Keratinocyte (primary cell): Measurements from ENCODE around the gene CBR3. TPM values are rescaled to one million over a fixed set of nuclear protein-coding genes. Genes with fewer than 3 reads are reported as not detected.

Source experiments
- DNase-seq: peaks from one replicate; pipeline ENCODE4 v3.0.0-alpha.2; 2011; ENCODE audit warnings: low read depth, missing footprints, low spot score
- FAIRE-seq: peaks from 2 replicates; lab custom pipeline; 2011; peaks lifted over from hg19 to GRCh38; lab: Jason Lieb, UNC
- H2AFZ ChIP-seq: 2 replicates; pipeline ENCODE4 v1.6.0; 2012; ENCODE audit warnings: low read length, control low read depth, inconsistent platforms; ENCODE audit not compliant: control insufficient read depth
- H3K27ac ChIP-seq: 2 replicates; pipeline ENCODE4 v1.5.1; 2011; ENCODE audit warnings: low read length; ENCODE audit not compliant: control insufficient read depth, insufficient read depth
- H3K27me3 ChIP-seq: 3 replicates; pipeline ENCODE4 v1.6.0; 2011; ENCODE audit warnings: low read length; ENCODE audit not compliant: control insufficient read depth, insufficient read depth; ENCODE audit errors: extremely low read depth
- H3K36me3 ChIP-seq, 2 experiments: 2 replicates in 1 of 2; 3 replicates in 1 of 2; pipeline ENCODE4 v1.5.1; 2011; ENCODE audit warnings: low read length in 2 of 2, mild to moderate bottlenecking in 1 of 2; ENCODE audit not compliant: control insufficient read depth in 2 of 2, insufficient read depth in 2 of 2; ENCODE audit errors: extremely low read depth in 1 of 2
- H3K4me1 ChIP-seq: 3 replicates; pipeline ENCODE4 v1.5.1; 2011; ENCODE audit warnings: low read length; ENCODE audit not compliant: control insufficient read depth, insufficient read depth; ENCODE audit errors: extremely low read depth
- H3K4me2 ChIP-seq: 3 replicates; pipeline ENCODE4 v1.6.0; 2011; ENCODE audit warnings: low read depth, low read length; ENCODE audit not compliant: control insufficient read depth, insufficient read depth; ENCODE audit errors: extremely low read depth
- H3K4me3 ChIP-seq, 3 experiments: fragments of 200-600 bp in 1 of 3; sonication (generic) in 1 of 3; 2 replicates in 2 of 3; 3 replicates in 1 of 3; pipeline ENCODE4 v1.5.1; 2011 to 2016; ENCODE audit warnings: low read length in 3 of 3, mild to moderate bottlenecking in 3 of 3, control low read depth in 2 of 3, inconsistent platforms in 1 of 3, low read depth in 1 of 3, mixed read lengths in 1 of 3, mixed run types in 1 of 3, moderate library complexity in 1 of 3; ENCODE audit not compliant: control insufficient read depth in 2 of 3, insufficient read depth in 2 of 3; ENCODE audit errors: extremely low read depth in 1 of 3
- H3K79me2 ChIP-seq: 2 replicates; pipeline ENCODE4 v1.6.0; 2012; ENCODE audit warnings: low read length; ENCODE audit not compliant: control insufficient read depth, insufficient read depth
- H3K9ac ChIP-seq: 3 replicates; pipeline ENCODE4 v1.6.0; 2011; ENCODE audit warnings: low read length; ENCODE audit not compliant: control insufficient read depth, insufficient read depth; ENCODE audit errors: extremely low read depth
- H3K9me1 ChIP-seq: 3 replicates; pipeline ENCODE4 v1.6.0; 2011; ENCODE audit warnings: low read length; ENCODE audit not compliant: control insufficient read depth, insufficient read depth; ENCODE audit errors: extremely low read depth
- H3K9me3 ChIP-seq: 2 replicates; pipeline ENCODE4 v1.5.1; 2012; ENCODE audit warnings: low read depth, low read length; ENCODE audit not compliant: control insufficient read depth
- H4K20me1 ChIP-seq: 3 replicates; pipeline ENCODE4 v1.6.0; 2011; ENCODE audit warnings: low read length; ENCODE audit not compliant: control insufficient read depth, insufficient read depth; ENCODE audit errors: extremely low read depth
- EZH2 ChIP-seq: IDR thresholded peaks from one replicate; pipeline ENCODE4 v1.6.1; 2012; ENCODE audit warnings: inconsistent platforms, mild to moderate bottlenecking, low read length, moderate library complexity
- dilution Hi-C: fragments of 300-500 bp; cut with MboI; formaldehyde crosslinking; loops from one replicate; pipeline ENCODE4 v1.7.0; 2020; ENCODE audit warnings: low sequenced_read_pairs; ENCODE audit not compliant: extremely low pct_ligation_motif_present
- polyA plus RNA-seq, 5 experiments: library from polyadenylated mRNA; depleted of rRNA in 3 of 5; stranded (reverse) in 3 of 5; stranded (forward) in 1 of 5; unstranded in 1 of 5; fragments of >200 nt; gene quantifications; 1 replicate in 1 of 5; 2 replicates in 3 of 5; 3 replicates in 1 of 5; pipeline versions ENCODE4 v1.2.1 to v1.2.3, GENCODE V29; 2011 to 2012; ENCODE audit warnings: missing spikeins in 2 of 5, low read depth in 1 of 5, low replicate concordance in 1 of 5
- TF ChIP-seq, protein P1 (sequence below), 3 experiments: IDR thresholded peaks in 1 of 3; conservative IDR thresholded peaks in 1 of 3; optimal IDR thresholded peaks in 1 of 3; 2 replicates in 2 of 3; 3 replicates in 1 of 3; pipeline versions ENCODE3 to v1.5.1; 2011; ENCODE audit warnings: low read length in 3 of 3, mild to moderate bottlenecking in 3 of 3, moderate library complexity in 2 of 3, control low read depth in 1 of 3, inconsistent platforms in 1 of 3; ENCODE audit not compliant: insufficient read depth in 2 of 3; ENCODE audit errors: extremely low read depth in 1 of 3

Gene CBR3
- polyA plus RNA-seq, 1 donor (not counting 4 experiments of a cell fraction or from before 2014, with no cell fraction given) = 1.3 TPM

- no peak overlapping the region for H3K27ac ChIP-seq
- TF ChIP-seq EZH2 = no peak
- TF ChIP-seq, protein P1, sequence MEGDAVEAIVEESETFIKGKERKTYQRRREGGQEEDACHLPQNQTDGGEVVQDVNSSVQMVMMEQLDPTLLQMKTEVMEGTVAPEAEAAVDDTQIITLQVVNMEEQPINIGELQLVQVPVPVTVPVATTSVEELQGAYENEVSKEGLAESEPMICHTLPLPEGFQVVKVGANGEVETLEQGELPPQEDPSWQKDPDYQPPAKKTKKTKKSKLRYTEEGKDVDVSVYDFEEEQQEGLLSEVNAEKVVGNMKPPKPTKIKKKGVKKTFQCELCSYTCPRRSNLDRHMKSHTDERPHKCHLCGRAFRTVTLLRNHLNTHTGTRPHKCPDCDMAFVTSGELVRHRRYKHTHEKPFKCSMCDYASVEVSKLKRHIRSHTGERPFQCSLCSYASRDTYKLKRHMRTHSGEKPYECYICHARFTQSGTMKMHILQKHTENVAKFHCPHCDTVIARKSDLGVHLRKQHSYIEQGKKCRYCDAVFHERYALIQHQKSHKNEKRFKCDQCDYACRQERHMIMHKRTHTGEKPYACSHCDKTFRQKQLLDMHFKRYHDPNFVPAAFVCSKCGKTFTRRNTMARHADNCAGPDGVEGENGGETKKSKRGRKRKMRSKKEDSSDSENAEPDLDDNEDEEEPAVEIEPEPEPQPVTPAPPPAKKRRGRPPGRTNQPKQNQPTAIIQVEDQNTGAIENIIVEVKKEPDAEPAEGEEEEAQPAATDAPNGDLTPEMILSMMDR (optimal IDR thresholded peaks at IDR 0.05 in 1 of 3, IDR thresholded peaks at IDR 0.05 in 1 of 3, conservative IDR thresholded peaks at IDR 0.05 in 1 of 3; ENCODE audit: extremely low read depth in 1 of 3, insufficient read depth in 2 of 3, low read length in 3 of 3) = no peak
- H3K9me3 ChIP-seq = no peaks in the 10 kb centered on the region
- H3K9ac ChIP-seq = no peak overlapping the region
- H3K9me1 ChIP-seq = no peaks in the 10 kb centered on the region
- no peak for FAIRE-seq
- H4K20me1 ChIP-seq = no peaks in the 10 kb centered on the region
- H3K79me2 ChIP-seq = no peaks in the 10 kb centered on the region
- peaks cover 13% of the 10 kb centered on the region for H3K4me1 ChIP-seq
- H3K4me3 ChIP-seq = no peak overlapping the region
- H3K4me2 ChIP-seq = no peak overlapping the region
- H2AFZ ChIP-seq = no peak overlapping the region
- H3K27me3 ChIP-seq = no peaks in the 10 kb centered on the region
- dilution Hi-C loops = loop anchor here (10.0 kb wide), 1 partner anchor 169 kb away; no protein-coding TSS in a partner anchor
- no peaks in the 10 kb centered on the region for H3K36me3 ChIP-seq
- DNase-seq = no peak
These were observed 60.7 kb downstream of the CBR3 start for GRCh38 chr21:36195613-36196012.

Other genes starting within 250 kb of the CBR3 start
- 15.1 to 16.8 TPM (median 15.8 TPM) in 3 replicates for gene SETD4, start 74.6 kb upstream of the CBR3 start, polyA plus RNA-seq
- 188 to 269 TPM (median 207 TPM) in 3 replicates for gene CBR1, start 65.1 kb upstream of the CBR3 start, polyA plus RNA-seq
- 2.4 to 5.8 TPM (median 2.9 TPM) in 3 replicates for gene DOP1B, start 21.7 kb downstream of the CBR3 start, polyA plus RNA-seq
- gene MORC3, start 185.1 kb downstream of the CBR3 start, polyA plus RNA-seq = 21.4 to 38.1 TPM (median 25.7 TPM) in 3 replicates